ENCODE measurements around the gene ADAMTS10. TPM values are rescaled to one million over a fixed set of nuclear protein-coding genes. Genes with fewer than 3 reads are reported as not detected.

ADAMTS10 gene
- total and polyA plus RNA-seq, 2 experiments from 2014 or later = 15.8 to 22.1 TPM

DNA sequence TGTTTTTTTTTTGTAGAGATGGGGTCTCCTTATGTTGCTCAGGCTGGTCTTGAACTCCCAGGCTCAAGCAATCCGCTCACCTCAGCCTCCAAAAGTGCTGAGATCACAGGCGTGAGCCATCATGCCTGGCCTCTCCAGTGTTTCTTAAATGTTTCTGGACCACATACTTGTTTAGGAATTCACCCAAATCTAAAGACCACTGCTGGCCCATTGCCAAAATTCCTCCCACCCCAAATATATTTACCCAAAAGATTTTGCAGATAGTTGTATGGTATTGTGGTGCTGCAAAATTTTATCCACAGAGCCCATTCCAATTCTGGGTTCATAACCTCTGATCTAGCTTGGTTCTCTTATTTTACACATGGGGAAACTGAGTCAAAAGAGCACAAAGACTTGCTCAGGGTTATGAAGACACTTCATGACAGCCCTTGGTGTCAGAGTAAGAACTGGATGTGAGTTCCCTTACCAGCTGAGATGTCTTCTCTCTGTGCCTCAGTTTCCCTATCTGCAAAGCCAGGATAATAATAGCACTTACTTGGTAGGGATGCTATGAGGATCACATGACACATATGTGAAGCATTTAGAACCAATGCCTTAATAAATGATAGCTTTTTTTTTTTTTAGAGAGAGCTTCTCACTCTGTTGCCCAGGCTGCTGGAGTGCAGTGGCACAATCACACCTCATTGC, 30.8 kb upstream of the ADAMTS10 start:
- Histone ChIP-seq H3K27me3 (no peaks in the 10 kb centered on the region), H3K4me3 (no peak overlapping the region), H3K4me2 (no peak overlapping the region), H3K27ac (no peak overlapping the region), H2AFZ (no peak overlapping the region), H3K36me3 (replicated peaks; ENCODE audit: insufficient read depth, low read depth) (no peaks in the 10 kb centered on the region), H3K9me2 (replicated peaks; ENCODE audit: insufficient read depth) (no peaks in the 10 kb centered on the region), H4K20me1 (ENCODE audit: insufficient read depth, poor library complexity, severe bottlenecking) (no peaks in the 10 kb centered on the region), H3K9me3 (ENCODE audit: low read depth) (no peaks in the 10 kb centered on the region), H3K4me1 (ENCODE audit: insufficient read depth) (no peaks in the 10 kb centered on the region), H3K79me2 (no peaks in the 10 kb centered on the region)
- DNase-seq (ENCODE audit: low spot score) = no peak
- WGBS (ENCODE audit: low lambda C conversion rate, missing lambda C conversion rate) = 93% methylated on average over 2 of the region's 2 CpGs
- TF ChIP-seq, protein P1, sequence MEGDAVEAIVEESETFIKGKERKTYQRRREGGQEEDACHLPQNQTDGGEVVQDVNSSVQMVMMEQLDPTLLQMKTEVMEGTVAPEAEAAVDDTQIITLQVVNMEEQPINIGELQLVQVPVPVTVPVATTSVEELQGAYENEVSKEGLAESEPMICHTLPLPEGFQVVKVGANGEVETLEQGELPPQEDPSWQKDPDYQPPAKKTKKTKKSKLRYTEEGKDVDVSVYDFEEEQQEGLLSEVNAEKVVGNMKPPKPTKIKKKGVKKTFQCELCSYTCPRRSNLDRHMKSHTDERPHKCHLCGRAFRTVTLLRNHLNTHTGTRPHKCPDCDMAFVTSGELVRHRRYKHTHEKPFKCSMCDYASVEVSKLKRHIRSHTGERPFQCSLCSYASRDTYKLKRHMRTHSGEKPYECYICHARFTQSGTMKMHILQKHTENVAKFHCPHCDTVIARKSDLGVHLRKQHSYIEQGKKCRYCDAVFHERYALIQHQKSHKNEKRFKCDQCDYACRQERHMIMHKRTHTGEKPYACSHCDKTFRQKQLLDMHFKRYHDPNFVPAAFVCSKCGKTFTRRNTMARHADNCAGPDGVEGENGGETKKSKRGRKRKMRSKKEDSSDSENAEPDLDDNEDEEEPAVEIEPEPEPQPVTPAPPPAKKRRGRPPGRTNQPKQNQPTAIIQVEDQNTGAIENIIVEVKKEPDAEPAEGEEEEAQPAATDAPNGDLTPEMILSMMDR (IDR thresholded peaks at IDR 0.05; ENCODE audit: poor library complexity) = no peak
- TF ChIP-seq EZH2phosphoT487 (IDR thresholded peaks at IDR 0.05; ENCODE audit: low read depth, severe bottlenecking, unreplicated experiment) (no peak), EZH2 (IDR thresholded peaks at IDR 0.05; ENCODE audit: borderline replicate concordance) (no peak)

DNA sequence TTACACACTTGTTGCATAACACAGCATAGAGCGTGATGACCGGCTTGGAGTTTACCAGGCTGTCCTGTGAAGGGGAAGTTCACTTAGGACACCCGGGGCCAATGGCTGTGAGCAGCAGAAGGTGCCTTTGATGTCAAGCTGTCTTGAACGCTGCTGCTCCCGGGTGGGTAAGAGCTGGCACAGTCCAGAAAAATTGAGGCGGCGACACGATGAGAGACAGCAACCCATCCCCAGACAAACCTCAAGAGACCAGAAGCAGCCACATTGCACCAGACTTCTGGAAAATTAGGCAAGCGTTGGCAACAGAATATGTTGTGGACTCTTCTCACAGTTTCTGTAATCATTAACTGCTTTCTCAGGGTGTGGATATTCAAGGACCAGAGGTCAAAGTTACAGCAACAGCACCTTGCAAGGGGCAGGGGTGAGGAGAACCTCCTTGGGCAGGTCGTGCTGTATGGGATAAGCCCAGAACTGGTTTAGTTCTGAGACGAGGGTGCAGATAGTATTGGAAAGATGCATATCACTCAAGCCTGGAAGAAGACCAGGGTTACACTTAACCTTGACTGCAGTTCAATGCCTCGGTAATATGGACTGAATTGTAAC, 30.0 kb upstream of the ADAMTS10 start:
- peak; percentile 46 for DNase-seq (ENCODE audit: low spot score)
- Histone ChIP-seq H3K9me2 (replicated peaks; ENCODE audit: insufficient read depth) (no peaks in the 10 kb centered on the region), H3K36me3 (replicated peaks; ENCODE audit: insufficient read depth, low read depth) (no peaks in the 10 kb centered on the region), H2AFZ (no peak overlapping the region), H4K20me1 (ENCODE audit: insufficient read depth, poor library complexity, severe bottlenecking) (no peaks in the 10 kb centered on the region), H3K9me3 (ENCODE audit: low read depth) (no peaks in the 10 kb centered on the region), H3K27me3 (no peaks in the 10 kb centered on the region), H3K4me1 (ENCODE audit: insufficient read depth) (no peaks in the 10 kb centered on the region), H3K27ac (peak overlapping the region; percentile 82), H3K4me2 (peak overlapping the region; percentile 57), H3K4me3 (no peak overlapping the region), H3K79me2 (no peaks in the 10 kb centered on the region)
- TF ChIP-seq, protein P1 (IDR thresholded peaks at IDR 0.05; ENCODE audit: poor library complexity) = no peak
- 60% methylated on average over 12 of the region's 12 CpGs for WGBS (ENCODE audit: low lambda C conversion rate, missing lambda C conversion rate)

DNA sequence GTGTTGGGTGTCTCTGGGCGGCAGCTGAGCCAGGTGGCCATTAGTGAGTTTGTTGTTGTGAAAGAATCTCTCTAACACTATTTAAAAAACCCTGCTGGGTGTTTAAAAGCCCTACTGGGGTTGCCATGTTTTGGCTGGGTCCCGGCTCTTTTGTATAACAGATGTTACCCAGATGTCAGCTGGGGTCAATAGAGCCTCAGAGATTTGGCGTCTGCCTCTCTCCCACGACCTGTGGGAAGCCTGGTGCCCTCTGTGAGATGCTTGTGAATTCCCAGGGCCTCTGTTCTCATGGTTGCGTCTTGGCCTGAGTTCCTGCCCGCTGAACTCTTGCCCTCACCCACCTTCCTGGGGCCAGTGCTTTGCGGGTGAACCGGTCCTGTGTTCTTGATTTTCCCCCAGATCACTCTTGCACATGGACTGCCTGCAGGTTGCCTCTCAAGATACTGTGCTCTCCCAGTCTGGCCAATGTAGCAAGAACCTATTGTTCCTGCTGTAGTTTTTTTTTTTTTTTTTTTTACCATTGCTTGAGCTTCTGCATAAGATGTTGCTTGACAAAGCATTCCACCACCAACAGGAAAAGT, 29.4 kb upstream of the ADAMTS10 start:
- Histone ChIP-seq H4K20me1 (ENCODE audit: insufficient read depth, poor library complexity, severe bottlenecking) (no peaks in the 10 kb centered on the region), H3K79me2 (no peaks in the 10 kb centered on the region), H3K27ac (no peak overlapping the region), H3K9me2 (replicated peaks; ENCODE audit: insufficient read depth) (no peaks in the 10 kb centered on the region), H3K4me2 (peak overlapping the region; percentile 57), H2AFZ (no peak overlapping the region), H3K4me3 (no peak overlapping the region), H3K27me3 (no peaks in the 10 kb centered on the region), H3K4me1 (ENCODE audit: insufficient read depth) (no peaks in the 10 kb centered on the region), H3K36me3 (replicated peaks; ENCODE audit: insufficient read depth, low read depth) (no peaks in the 10 kb centered on the region), H3K9me3 (ENCODE audit: low read depth) (no peaks in the 10 kb centered on the region)
- TF ChIP-seq EZH2phosphoT487 (IDR thresholded peaks at IDR 0.05; ENCODE audit: low read depth, severe bottlenecking, unreplicated experiment) (no peak), EZH2 (IDR thresholded peaks at IDR 0.05; ENCODE audit: borderline replicate concordance) (no peak)
- TF ChIP-seq, protein P1 (IDR thresholded peaks at IDR 0.05; ENCODE audit: poor library complexity) = no peak
- DNase-seq (ENCODE audit: low spot score) = no peak
- WGBS (ENCODE audit: low lambda C conversion rate, missing lambda C conversion rate) = 52% methylated on average over 8 of the region's 8 CpGs
